Measurements from ENCODE around the gene SHOC1. TPM values are rescaled to one million over a fixed set of nuclear protein-coding genes. Genes with fewer than 3 reads are reported as not detected.

Gene SHOC1
- total and polyA plus RNA-seq, 8 donors: 0.15 to 0.31 (median 0.19) TPM; not detected in 4

DNA sequence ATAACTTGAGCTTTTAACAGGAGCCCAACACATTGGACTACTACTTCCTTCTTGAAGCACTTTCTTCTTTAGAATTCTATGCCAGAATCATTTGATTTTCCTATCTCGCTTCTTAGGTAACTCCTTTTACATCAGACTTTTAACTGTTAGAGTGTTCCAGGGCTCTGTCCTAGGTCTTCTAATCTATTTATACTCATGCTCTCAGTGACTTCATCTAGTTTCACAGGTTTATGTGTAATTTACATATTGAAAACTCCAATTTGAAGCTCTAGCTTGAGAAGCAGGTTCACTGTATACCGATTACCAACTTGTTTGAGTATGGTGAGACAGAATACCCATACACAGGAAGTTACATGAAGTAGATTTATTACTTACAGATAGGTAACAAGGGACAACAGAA is 11.3 kb downstream of the SHOC1 start:
- Histone ChIP-seq H3K4me1 (no peaks in the 10 kb centered on the region), H3K4me3 (no peak overlapping the region), H3K27ac (no peak overlapping the region), H3K36me3 (no peaks in the 10 kb centered on the region), H3K9me3 (peaks cover 0 to 6% (median 0%) of the 10 kb centered on the region in 4 donors), H3K27me3 (no peaks in the 10 kb centered on the region)
- no peak for DNase-seq
- TF ChIP-seq POLR2A (IDR thresholded peaks at IDR 0.05) (no peak), POLR2AphosphoS5 (IDR thresholded peaks at IDR 0.05) (no peak), EP300 (IDR thresholded peaks at IDR 0.05) (no peak)
- TF ChIP-seq, protein P1, sequence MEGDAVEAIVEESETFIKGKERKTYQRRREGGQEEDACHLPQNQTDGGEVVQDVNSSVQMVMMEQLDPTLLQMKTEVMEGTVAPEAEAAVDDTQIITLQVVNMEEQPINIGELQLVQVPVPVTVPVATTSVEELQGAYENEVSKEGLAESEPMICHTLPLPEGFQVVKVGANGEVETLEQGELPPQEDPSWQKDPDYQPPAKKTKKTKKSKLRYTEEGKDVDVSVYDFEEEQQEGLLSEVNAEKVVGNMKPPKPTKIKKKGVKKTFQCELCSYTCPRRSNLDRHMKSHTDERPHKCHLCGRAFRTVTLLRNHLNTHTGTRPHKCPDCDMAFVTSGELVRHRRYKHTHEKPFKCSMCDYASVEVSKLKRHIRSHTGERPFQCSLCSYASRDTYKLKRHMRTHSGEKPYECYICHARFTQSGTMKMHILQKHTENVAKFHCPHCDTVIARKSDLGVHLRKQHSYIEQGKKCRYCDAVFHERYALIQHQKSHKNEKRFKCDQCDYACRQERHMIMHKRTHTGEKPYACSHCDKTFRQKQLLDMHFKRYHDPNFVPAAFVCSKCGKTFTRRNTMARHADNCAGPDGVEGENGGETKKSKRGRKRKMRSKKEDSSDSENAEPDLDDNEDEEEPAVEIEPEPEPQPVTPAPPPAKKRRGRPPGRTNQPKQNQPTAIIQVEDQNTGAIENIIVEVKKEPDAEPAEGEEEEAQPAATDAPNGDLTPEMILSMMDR (IDR thresholded peaks at IDR 0.05): no peak
- intact Hi-C loops (cut with DNase I; ENCODE audit: low total_unique reads): no loop called here
- 77 to 91% (median 88%) methylated on average over 2 of the region's 2 CpGs for WGBS, 5 donors

DNA sequence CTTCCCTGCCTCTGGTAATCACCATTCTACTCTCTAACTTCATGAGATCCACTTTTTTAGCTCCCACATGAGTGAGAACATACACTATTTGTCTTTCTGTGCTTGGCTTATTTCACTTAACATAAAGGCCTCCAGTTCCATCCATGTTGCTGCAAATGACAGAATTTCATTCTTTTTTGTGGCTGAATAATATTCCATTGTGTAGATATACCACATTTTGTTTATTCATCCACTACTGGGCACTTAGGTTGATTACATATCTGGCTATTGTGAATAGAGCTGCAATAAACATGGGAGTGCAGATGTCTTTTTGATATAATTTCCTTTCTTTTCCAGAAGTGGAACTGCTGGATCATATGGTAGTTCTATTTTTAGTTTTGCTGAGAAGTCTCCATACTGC is 28.7 kb downstream of the SHOC1 start:
- no peaks in the 10 kb centered on the region for H3K36me3 ChIP-seq
- H3K27ac ChIP-seq: no peak overlapping the region
- H3K4me1 ChIP-seq: no peaks in the 10 kb centered on the region
- no peak overlapping the region for H3K4me3 ChIP-seq
- no peak for DNase-seq
- intact Hi-C loops (cut with DNase I; ENCODE audit: low total_unique reads): no loop called here
- no peaks in the 10 kb centered on the region for H3K27me3 ChIP-seq
- TF ChIP-seq POLR2A (IDR thresholded peaks at IDR 0.05) (no peak), EP300 (IDR thresholded peaks at IDR 0.05) (no peak), POLR2AphosphoS5 (IDR thresholded peaks at IDR 0.05) (no peak)
- TF ChIP-seq, protein P1 (IDR thresholded peaks at IDR 0.05): no peak
- H3K9me3 ChIP-seq: peaks cover 0 to 17% (median 9%) of the 10 kb centered on the region in 4 donors

DNA sequence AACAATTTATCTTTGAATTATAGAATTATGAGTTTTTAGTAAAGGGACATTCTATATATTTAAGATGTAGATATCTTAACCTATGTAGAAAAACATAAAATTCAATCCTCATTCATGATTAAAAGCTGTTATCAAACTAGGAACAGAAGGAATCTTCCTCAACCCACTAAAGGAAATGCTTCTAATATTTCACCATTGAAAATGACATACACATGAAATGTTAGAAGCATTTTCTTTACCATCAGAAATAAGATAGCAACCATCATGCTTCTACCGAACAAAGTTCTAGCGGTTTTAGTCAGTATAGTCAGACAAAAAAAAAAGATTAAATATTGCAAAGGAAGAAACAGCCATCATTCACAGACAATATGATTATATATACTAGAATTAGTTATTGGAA is 32.2 kb downstream of the SHOC1 start:
- WGBS, 5 donors: 0 to 44% (median 0%) methylated on average over 2 of the region's 2 CpGs
- H3K27me3 ChIP-seq: no peaks in the 10 kb centered on the region
- peaks cover 0 to 10% (median 3%) of the 10 kb centered on the region in 4 donors for H3K4me1 ChIP-seq
- H3K9me3 ChIP-seq: peaks cover 0 to 17% (median 9%) of the 10 kb centered on the region in 4 donors
- intact Hi-C loops (cut with DNase I; ENCODE audit: low total_unique reads): no loop called here
- no peak for TF ChIP-seq EP300 (IDR thresholded peaks at IDR 0.05)
- TF ChIP-seq POLR2A (IDR thresholded peaks at IDR 0.05): no peak
- TF ChIP-seq, protein P1 (IDR thresholded peaks at IDR 0.05): no peak
- TF ChIP-seq POLR2AphosphoS5 (IDR thresholded peaks at IDR 0.05): no peak
- no peak overlapping the region for H3K4me3 ChIP-seq
- no peaks in the 10 kb centered on the region for H3K36me3 ChIP-seq
- no peak overlapping the region for H3K27ac ChIP-seq
- DNase-seq: no peak

DNA sequence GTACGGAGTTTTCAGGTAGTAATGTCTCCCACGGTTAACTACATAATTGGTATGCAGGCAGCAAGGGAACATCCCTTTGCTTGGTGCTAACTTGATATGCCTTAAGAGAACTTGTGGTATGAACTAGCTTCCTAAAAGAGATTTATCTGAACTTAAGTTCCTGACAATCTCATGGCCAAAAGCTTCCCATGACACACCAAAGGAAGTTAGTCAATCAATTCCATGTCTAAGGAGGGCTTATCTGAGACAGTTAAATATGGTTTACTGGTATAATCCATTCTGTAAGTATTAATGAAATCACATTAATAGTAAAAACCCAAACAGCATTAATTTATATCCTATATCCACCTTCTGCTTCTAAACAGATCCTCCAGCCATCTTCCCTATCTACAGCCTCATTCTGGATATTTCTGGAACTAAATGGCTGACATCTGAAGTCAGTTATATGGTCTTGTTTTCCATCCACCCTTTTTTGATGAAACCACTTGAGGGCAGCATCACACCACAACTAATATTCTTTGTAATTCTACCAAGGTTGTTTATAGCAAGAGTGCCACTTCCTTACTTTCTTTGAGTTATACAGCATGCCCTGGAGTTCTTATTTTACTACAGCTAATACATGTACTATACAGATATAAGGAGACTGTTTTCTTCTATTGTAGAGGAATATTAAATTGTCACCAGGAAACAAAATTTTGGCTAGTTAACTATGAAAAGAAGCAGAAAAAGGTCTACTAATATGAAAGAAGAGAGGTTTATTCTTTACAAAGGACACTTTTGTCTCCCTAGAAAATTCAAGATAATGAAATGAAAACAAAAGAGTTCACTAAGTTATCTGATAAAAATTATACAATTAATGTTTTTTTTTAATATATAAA is 34.7 kb downstream of the SHOC1 start:
- H3K36me3 ChIP-seq: no peaks in the 10 kb centered on the region
- no peaks in the 10 kb centered on the region for H3K9me3 ChIP-seq
- H3K4me1 ChIP-seq: peaks cover 0 to 10% (median 3%) of the 10 kb centered on the region in 4 donors
- no peak overlapping the region for H3K4me3 ChIP-seq
- TF ChIP-seq, protein P1 (IDR thresholded peaks at IDR 0.05): peak in 5 of 7 experiments; percentile 34 to 78 (median 76)
- TF ChIP-seq POLR2AphosphoS5 (IDR thresholded peaks at IDR 0.05): peak in 1 of 3 donors; percentile 46
- TF ChIP-seq EP300 (IDR thresholded peaks at IDR 0.05): no peak
- H3K27me3 ChIP-seq: no peaks in the 10 kb centered on the region
- peak overlapping the region in 2 of 5 donors; percentile 21 to 32 for H3K27ac ChIP-seq
- intact Hi-C loops (cut with DNase I; ENCODE audit: low total_unique reads): loop anchor here (5.0 kb wide), 1 partner anchor 317 kb away; no protein-coding TSS in a partner anchor
- 75 to 89% (median 84%) methylated on average over 2 of the region's 2 CpGs for WGBS, 5 donors
- peak; percentile 36 to 93 for DNase-seq
